NCI-H2107 treated with DMSO at 0.1 percent for 48 hours (cell line): Measurements from ENCODE around the gene GPR85.
"Not testable (repeated sequence)": the region's sequence is repeated elsewhere in the genome, so short reads cannot be mapped to it uniquely, and the experiment has no call there.

ENCODE experiments used
- DNase-seq: peaks from one replicate; lab custom pipeline; 2025; ENCODE audit not compliant: unreplicated experiment; lab: John Stamatoyannopoulos, UW

Gene GPR85

GRCh38 chr7:113084496-113085172 lies 2.0 kb downstream of the GPR85 start:
- no peak for DNase-seq

GRCh38 chr7:113083816-113084495 lies 2.7 kb downstream of the GPR85 start:
- DNase-seq: no peak

- DNase-seq: no peak
Measured at GRCh38 chr7:113083132-113083815, 3.4 kb downstream of the GPR85 start.

- peak; percentile 42 for DNase-seq
Measured at GRCh38 chr7:113078331-113078730, 8.3 kb downstream of the GPR85 start.

GRCh38 chr7:113076703-113077102 lies 9.9 kb downstream of the GPR85 start:
- no peak for DNase-seq

GRCh38 chr7:113071465-113071864 lies 15.2 kb downstream of the GPR85 start:
- no peak for DNase-seq

GRCh38 chr7:113062499-113062898 lies 24.1 kb downstream of the GPR85 start:
- no peak for DNase-seq

GRCh38 chr7:113060100-113060499 lies 26.5 kb downstream of the GPR85 start:
- DNase-seq: no peak

GRCh38 chr7:113054938-113055337 lies 31.7 kb downstream of the GPR85 start:
- DNase-seq: no peak

GRCh38 chr7:113054272-113054671 lies 32.4 kb downstream of the GPR85 start:
- not testable (repeated sequence) for DNase-seq

- DNase-seq: not testable (repeated sequence)
Measured at GRCh38 chr7:113049221-113049620, 37.4 kb downstream of the GPR85 start.

- DNase-seq: no peak
Measured at GRCh38 chr7:113046453-113046852, 40.2 kb downstream of the GPR85 start.

- DNase-seq: no peak
Measured at GRCh38 chr7:113045379-113045778, 41.2 kb downstream of the GPR85 start.

GRCh38 chr7:113044394-113044793 lies 42.2 kb downstream of the GPR85 start:
- DNase-seq: no peak

GRCh38 chr7:113040849-113041248 lies 45.8 kb downstream of the GPR85 start:
- DNase-seq: no peak

GRCh38 chr7:113033959-113034358 lies 52.7 kb downstream of the GPR85 start:
- no peak for DNase-seq
